ENCODE measurements around the gene DEPDC5.
A peak's percentile ranks its signal among the peaks of the same experiment; 100 is the strongest.

The DEPDC5 gene

GRCh38 chr22:31897842-31898805 lies 144.3 kb downstream of the DEPDC5 start:
- DNase-seq: no peak

- DNase-seq: no peak
Measured at GRCh38 chr22:31898926-31899325, 145.1 kb downstream of the DEPDC5 start.

- no peak for DNase-seq
Measured at GRCh38 chr22:31899669-31900068, 145.8 kb downstream of the DEPDC5 start.

GRCh38 chr22:31901388-31902137 lies 147.7 kb downstream of the DEPDC5 start:
- DNase-seq: no peak

- DNase-seq: no peak
Measured at GRCh38 chr22:31904651-31905050, 150.8 kb downstream of the DEPDC5 start.

- DNase-seq: no peak
Measured at GRCh38 chr22:31905356-31905755, 151.5 kb downstream of the DEPDC5 start.

- DNase-seq: no peak
Measured at GRCh38 chr22:31906086-31906485, 152.3 kb downstream of the DEPDC5 start.

- no peak for DNase-seq
Measured at GRCh38 chr22:31906569-31906968, 152.8 kb downstream of the DEPDC5 start.

- no peak for DNase-seq
Measured at GRCh38 chr22:31909977-31910376, 156.2 kb downstream of the DEPDC5 start.

DNA sequence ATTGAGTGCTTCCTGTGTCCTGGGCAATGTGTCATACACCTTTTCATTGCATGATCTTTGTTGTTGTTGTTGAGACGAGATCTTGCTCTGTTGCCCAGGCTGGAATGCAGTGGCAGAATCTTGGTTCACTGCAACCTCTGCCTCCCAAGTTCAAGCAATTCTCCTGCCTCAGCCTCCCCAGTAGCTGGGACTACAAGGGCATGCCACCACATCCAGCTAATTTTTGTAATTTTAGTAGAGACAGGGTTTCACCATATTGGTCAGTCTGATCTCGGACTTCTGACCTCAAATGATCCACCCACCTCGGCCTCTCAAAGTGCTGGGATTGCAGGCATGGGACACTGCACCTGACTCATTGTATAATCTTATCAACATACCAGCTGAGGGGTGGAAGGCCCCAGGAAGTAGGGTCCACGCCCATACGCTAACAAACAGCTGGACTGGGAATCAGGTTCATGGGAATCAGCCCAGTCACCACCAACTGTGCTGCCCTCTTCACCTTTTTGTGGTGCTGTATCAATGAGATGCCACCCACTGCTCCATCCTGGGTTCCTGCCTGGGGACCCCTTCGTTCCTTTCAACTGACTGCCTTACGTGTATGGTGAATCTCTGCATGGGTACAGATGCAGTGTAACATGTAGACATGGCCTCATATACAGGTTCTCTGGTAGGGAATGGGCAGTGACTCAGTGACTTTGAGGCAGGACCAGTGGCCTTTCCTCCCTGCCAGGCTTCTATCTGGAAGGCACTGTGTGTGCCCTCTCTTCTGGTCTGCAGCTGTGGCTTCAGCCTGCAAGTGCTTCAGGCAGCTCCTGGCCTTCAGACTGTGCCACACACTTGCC lies 158.0 kb downstream of the DEPDC5 start:
- no peak for DNase-seq

GRCh38 chr22:31912407-31912743 lies 158.6 kb downstream of the DEPDC5 start:
- no peak for DNase-seq

- no peak for DNase-seq
Measured at GRCh38 chr22:31915586-31915985, 161.8 kb downstream of the DEPDC5 start.

- DNase-seq: no peak
Measured at GRCh38 chr22:31917227-31917921, 163.6 kb downstream of the DEPDC5 start.

GRCh38 chr22:31919730-31920129 lies 165.9 kb downstream of the DEPDC5 start:
- DNase-seq: no peak

DNA sequence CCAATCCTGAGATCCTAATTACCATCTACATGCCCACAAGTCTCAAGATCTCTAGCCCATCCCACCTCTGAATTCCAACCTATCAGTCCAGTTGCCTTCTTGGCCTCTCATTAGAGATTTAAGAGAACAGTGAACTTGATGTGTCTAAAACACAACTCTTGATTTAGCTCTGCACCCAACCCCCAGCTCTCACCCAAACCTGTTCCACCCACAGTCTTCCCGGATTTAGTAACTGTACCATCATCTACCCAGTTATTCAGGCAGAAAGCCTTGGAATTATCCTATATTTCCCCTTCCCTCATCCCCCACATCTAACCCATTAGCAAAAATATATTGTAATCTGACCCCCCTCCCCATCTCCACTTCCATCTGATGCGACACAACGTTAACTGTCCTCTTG lies 166.5 kb downstream of the DEPDC5 start:
- no peak for DNase-seq

- DNase-seq: no peak
Measured at GRCh38 chr22:31921106-31921505, 167.3 kb downstream of the DEPDC5 start.

DNA sequence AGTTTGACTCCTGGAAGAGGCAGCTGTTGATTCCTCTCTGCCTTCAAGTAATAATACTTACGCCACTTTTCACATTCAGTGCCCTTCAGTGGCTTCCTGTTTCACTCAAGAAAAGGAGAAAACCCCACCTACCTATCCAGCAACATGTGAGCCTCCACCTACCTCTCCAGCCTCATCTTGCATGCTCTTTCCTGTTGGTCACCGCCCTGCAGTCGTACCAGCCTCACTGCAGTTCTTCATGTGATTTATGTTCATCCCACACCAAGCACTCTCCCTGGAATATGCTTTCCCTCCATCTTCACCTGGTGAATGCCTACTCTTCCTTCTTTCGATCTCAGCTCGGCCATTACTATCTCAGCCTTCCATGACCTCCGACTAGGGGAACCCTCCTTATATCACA lies 168.7 kb downstream of the DEPDC5 start:
- peak in 1 of 3 experiments; percentile 39 for DNase-seq

GRCh38 chr22:31923136-31923535 lies 169.3 kb downstream of the DEPDC5 start:
- DNase-seq: no peak

GRCh38 chr22:31923747-31924146 lies 169.9 kb downstream of the DEPDC5 start:
- DNase-seq: no peak

GRCh38 chr22:31925056-31925455 lies 171.2 kb downstream of the DEPDC5 start:
- no peak for DNase-seq

DNA sequence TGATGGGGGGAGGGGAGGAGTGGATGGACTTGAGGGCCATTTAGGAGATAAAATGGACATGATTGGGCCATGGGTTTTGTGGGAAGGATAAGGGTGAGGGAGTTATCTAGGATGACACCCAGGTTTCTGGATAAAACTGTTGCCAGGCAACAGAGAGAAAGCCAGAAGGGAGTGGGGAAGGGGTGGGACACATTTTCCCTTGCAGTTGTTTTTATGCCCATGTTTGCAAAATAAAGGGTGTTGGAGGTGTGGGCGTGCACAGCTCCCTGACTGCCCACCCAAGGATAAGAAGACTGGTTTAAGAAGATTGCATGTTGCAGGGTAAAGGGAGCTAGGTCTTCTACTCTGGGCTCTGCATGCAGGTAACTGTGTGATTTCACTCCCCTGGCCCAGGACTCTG lies 172.2 kb downstream of the DEPDC5 start:
- no peak for DNase-seq

GRCh38 chr22:31926969-31927368 lies 173.2 kb downstream of the DEPDC5 start:
- DNase-seq: peak in 2 of 3 experiments; percentile 17 to 59

- DNase-seq: no peak
Measured at GRCh38 chr22:31927562-31927961, 173.7 kb downstream of the DEPDC5 start.

All from NCI-H1417 (cell line).